Measurements from ENCODE around the gene MYOZ1.

MYOZ1 gene

DNA sequence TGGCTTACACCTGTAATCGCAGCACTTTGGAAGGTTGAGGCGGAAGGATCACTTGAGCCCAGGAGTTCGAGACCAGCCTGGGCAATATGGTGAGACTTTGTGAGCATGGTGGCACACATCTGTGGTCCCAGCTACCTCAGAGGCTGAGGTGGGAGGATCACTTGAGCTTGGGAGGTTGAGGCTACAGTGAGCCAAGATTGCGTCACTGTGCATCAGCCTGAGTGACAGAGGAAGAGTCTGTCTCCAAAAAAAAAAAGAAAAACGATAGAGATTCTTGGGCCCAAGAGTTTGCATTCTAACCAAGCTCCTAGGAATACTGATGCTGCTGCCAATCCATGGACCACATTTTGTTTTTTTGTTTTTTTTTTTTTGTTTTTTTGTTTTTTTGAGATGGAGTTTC lies 12.1 kb downstream of the MYOZ1 start:
- no peak overlapping the region for H2AFZ ChIP-seq
- TF ChIP-seq, protein P1, sequence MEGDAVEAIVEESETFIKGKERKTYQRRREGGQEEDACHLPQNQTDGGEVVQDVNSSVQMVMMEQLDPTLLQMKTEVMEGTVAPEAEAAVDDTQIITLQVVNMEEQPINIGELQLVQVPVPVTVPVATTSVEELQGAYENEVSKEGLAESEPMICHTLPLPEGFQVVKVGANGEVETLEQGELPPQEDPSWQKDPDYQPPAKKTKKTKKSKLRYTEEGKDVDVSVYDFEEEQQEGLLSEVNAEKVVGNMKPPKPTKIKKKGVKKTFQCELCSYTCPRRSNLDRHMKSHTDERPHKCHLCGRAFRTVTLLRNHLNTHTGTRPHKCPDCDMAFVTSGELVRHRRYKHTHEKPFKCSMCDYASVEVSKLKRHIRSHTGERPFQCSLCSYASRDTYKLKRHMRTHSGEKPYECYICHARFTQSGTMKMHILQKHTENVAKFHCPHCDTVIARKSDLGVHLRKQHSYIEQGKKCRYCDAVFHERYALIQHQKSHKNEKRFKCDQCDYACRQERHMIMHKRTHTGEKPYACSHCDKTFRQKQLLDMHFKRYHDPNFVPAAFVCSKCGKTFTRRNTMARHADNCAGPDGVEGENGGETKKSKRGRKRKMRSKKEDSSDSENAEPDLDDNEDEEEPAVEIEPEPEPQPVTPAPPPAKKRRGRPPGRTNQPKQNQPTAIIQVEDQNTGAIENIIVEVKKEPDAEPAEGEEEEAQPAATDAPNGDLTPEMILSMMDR (IDR thresholded peaks at IDR 0.05), result no peak
- no peak overlapping the region for H3K27ac ChIP-seq
- H3K4me3 ChIP-seq (ENCODE audit: low read depth, low read length), result no peak overlapping the region
- no peaks in the 10 kb centered on the region for H3K9me3 ChIP-seq (ENCODE audit: control insufficient read depth, low read length)
- H3K27me3 ChIP-seq (ENCODE audit: control insufficient read depth, insufficient read depth, low read length), result no peaks in the 10 kb centered on the region
- H3K4me1 ChIP-seq, result peaks cover 7% of the 10 kb centered on the region
- H3K79me2 ChIP-seq, result peaks cover 2% of the 10 kb centered on the region
- H3K36me3 ChIP-seq (ENCODE audit: control insufficient read depth, insufficient read depth, low read length), result no peaks in the 10 kb centered on the region
- H3K9ac ChIP-seq, result no peak overlapping the region
- no peak overlapping the region for H3K4me2 ChIP-seq (ENCODE audit: low read length)

- Histone ChIP-seq H3K79me2 (peaks cover 2% of the 10 kb centered on the region), H3K27me3 (ENCODE audit: control insufficient read depth, insufficient read depth, low read length) (no peaks in the 10 kb centered on the region), H3K4me1 (peaks cover 7% of the 10 kb centered on the region), H3K36me3 (ENCODE audit: control insufficient read depth, insufficient read depth, low read length) (no peaks in the 10 kb centered on the region), H3K4me2 (ENCODE audit: low read length) (no peak overlapping the region), H3K9ac (no peak overlapping the region), H3K27ac (no peak overlapping the region), H3K4me3 (ENCODE audit: low read depth, low read length) (no peak overlapping the region), H3K9me3 (ENCODE audit: control insufficient read depth, low read length) (no peaks in the 10 kb centered on the region), H2AFZ (no peak overlapping the region)
- TF ChIP-seq, protein P1 (IDR thresholded peaks at IDR 0.05), result no peak
Observed at GRCh38 chr10:73628405-73628804, 12.9 kb downstream of the MYOZ1 start.

DNA sequence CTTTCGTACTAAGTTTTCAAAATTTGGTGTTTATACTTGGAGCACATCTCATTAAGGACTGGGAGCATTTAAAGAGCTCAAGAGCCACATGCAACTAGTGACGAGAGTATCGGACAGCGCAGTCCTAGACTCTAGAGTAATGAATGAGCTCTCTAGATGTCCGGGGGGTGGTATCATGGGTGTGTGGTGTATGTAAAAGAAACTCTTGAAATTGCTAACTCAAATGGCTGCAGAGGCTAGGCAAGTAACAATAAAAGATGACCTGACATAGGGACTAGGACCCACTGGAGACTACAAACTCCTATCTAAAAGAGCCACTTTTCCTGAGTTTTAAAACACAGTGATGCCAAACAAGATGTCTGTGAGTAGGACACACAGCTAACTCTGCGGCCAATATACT lies 14.0 kb downstream of the MYOZ1 start:
- Histone ChIP-seq H3K9ac (no peak overlapping the region), H3K4me1 (peaks cover 7% of the 10 kb centered on the region), H3K27me3 (ENCODE audit: control insufficient read depth, insufficient read depth, low read length) (no peaks in the 10 kb centered on the region), H3K36me3 (ENCODE audit: control insufficient read depth, insufficient read depth, low read length) (no peaks in the 10 kb centered on the region), H3K9me3 (ENCODE audit: control insufficient read depth, low read length) (no peaks in the 10 kb centered on the region), H3K4me3 (ENCODE audit: low read depth, low read length) (no peak overlapping the region), H3K79me2 (peaks cover 5% of the 10 kb centered on the region), H2AFZ (no peak overlapping the region), H3K4me2 (ENCODE audit: low read length) (no peak overlapping the region), H3K27ac (no peak overlapping the region)
- TF ChIP-seq, protein P1 (IDR thresholded peaks at IDR 0.05), result no peak

- H3K9ac ChIP-seq, result no peak overlapping the region
- H3K27ac ChIP-seq, result peak overlapping the region; percentile 87
- H3K27me3 ChIP-seq (ENCODE audit: control insufficient read depth, insufficient read depth, low read length), result no peaks in the 10 kb centered on the region
- peak overlapping the region; percentile 89 for H2AFZ ChIP-seq
- H3K79me2 ChIP-seq, result peaks cover 7% of the 10 kb centered on the region
- H3K4me2 ChIP-seq (ENCODE audit: low read length), result peak overlapping the region; percentile 97
- no peaks in the 10 kb centered on the region for H3K36me3 ChIP-seq (ENCODE audit: control insufficient read depth, insufficient read depth, low read length)
- peaks cover 7% of the 10 kb centered on the region for H3K4me1 ChIP-seq
- peak overlapping the region; percentile 96 for H3K4me3 ChIP-seq (ENCODE audit: low read depth, low read length)
- TF ChIP-seq, protein P1 (IDR thresholded peaks at IDR 0.05), result no peak
- no peaks in the 10 kb centered on the region for H3K9me3 ChIP-seq (ENCODE audit: control insufficient read depth, low read length)
Observed at GRCh38 chr10:73625884-73626752, 15.2 kb downstream of the MYOZ1 start.
